IPS-18a (cell line): Measurements from ENCODE around the gene PRRX2.

Experiments used
- H3K27ac ChIP-seq: one replicate; pipeline ENCODE4 v1.5.1; 2013; ENCODE audit warnings: low read length
- H3K27me3 ChIP-seq: one replicate; pipeline ENCODE4 v1.6.1; 2013; ENCODE audit warnings: mild to moderate bottlenecking, low read length; ENCODE audit not compliant: control insufficient read depth, insufficient read depth
- H3K36me3 ChIP-seq: one replicate; pipeline ENCODE4 v1.6.1; 2013; ENCODE audit warnings: low read depth, low read length; ENCODE audit not compliant: control insufficient read depth
- H3K4me1 ChIP-seq: one replicate; pipeline ENCODE4 v1.6.1; 2013; ENCODE audit warnings: low read depth, low read length; ENCODE audit not compliant: control insufficient read depth
- H3K4me3 ChIP-seq: one replicate; pipeline ENCODE4 v1.5.1; 2013; ENCODE audit warnings: low read length
- H3K9ac ChIP-seq: one replicate; pipeline ENCODE4 v1.6.1; 2013; ENCODE audit warnings: mild to moderate bottlenecking, low read length, moderate library complexity
- H3K9me3 ChIP-seq: one replicate; pipeline ENCODE4 v1.6.1; 2013; ENCODE audit warnings: low read depth, low read length; ENCODE audit not compliant: control insufficient read depth

Gene PRRX2

DNA sequence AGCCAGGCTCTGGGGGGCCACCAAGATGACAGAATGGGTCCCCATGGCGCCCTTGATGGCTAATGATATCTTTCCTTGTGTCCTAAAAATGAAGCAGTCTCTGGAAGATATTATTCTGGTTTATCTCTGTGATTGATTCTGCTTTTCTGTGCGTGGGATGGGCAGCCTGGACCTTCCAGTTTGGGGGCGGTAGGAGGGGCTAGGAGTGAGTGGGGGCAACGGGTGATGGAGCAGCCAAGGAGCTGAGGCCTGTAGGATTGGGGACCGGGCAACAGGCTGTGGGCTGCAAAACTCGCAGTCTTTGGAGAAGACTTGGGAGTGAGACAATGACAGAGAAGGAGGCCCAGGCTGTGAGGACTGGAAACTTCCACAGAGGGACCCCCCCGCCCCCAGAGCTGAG lies 8.8 kb downstream of the PRRX2 start:
- no peaks in the 10 kb centered on the region for H3K27me3 ChIP-seq
- H3K9ac ChIP-seq = no peak overlapping the region
- peaks cover 8% of the 10 kb centered on the region for H3K4me1 ChIP-seq
- no peak overlapping the region for H3K4me3 ChIP-seq
- no peaks in the 10 kb centered on the region for H3K9me3 ChIP-seq
- no peaks in the 10 kb centered on the region for H3K36me3 ChIP-seq
- no peak overlapping the region for H3K27ac ChIP-seq

DNA sequence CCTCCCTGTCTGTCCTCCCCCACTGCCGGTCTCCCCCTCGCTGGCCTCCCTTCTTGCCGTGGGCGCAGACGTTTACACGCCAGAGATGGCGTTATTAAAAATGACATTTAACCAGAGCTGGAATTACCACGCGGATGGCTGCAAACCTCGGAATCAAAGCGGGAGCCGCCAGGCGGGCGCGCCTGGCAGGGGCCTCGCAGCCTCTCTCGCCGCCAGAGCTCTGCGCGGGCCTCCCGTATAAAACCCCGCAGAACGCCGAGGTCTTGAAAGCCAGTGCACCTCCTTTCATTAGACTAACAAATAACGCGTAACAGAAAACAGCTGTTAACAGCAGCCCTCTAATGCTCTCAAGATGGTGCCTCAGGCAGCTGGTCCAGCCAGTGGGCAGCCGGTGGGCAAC lies 10.2 kb downstream of the PRRX2 start:
- Histone ChIP-seq H3K4me3 (no peak overlapping the region), H3K4me1 (peaks cover 8% of the 10 kb centered on the region), H3K27ac (no peak overlapping the region), H3K9me3 (no peaks in the 10 kb centered on the region), H3K36me3 (no peaks in the 10 kb centered on the region), H3K27me3 (no peaks in the 10 kb centered on the region), H3K9ac (no peak overlapping the region)

DNA sequence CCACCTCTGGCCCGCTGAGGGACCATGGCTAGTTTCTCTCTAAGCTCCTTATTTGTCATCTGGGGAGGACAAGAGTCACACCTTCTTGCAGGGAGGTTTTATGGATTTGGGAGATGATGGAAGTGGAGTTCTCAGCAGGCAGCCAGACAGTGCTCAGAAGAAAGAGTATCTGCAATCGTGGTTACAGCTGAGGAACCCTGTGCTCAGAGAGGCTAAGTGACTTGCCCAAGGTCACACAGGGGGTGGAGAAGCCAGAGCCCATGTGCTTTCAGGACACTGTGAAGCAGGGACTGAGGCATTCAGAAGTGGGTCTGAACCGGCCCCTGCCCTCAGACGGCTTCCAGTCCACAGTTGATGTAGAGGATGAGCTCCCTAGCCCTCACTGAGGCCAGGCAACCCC lies 10.8 kb downstream of the PRRX2 start:
- Histone ChIP-seq H3K9me3 (no peaks in the 10 kb centered on the region), H3K4me1 (peaks cover 8% of the 10 kb centered on the region), H3K9ac (no peak overlapping the region), H3K36me3 (no peaks in the 10 kb centered on the region), H3K4me3 (no peak overlapping the region), H3K27ac (no peak overlapping the region), H3K27me3 (no peaks in the 10 kb centered on the region)

DNA sequence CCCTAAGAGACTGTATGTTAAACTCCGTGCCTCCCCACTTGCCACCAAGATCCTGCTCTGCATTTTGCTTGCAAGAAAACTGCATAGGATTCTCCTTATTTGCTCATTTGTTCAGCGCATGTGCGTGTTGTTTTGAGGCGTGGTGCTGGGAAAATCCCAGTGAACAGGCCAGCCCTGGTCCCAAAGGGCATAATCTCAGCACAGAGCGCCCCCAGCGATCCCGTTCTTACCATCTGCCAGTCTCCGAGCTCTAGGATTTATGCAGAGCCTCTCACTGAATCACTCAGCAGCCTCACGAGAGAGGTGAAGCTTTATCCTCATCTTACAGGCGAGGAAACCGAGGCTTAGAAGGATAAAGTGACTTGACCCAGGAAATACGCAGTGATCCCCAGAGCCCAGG lies 11.5 kb downstream of the PRRX2 start:
- no peak overlapping the region for H3K9ac ChIP-seq
- no peak overlapping the region for H3K4me3 ChIP-seq
- H3K36me3 ChIP-seq = no peaks in the 10 kb centered on the region
- H3K4me1 ChIP-seq = peaks cover 8% of the 10 kb centered on the region
- no peaks in the 10 kb centered on the region for H3K9me3 ChIP-seq
- no peak overlapping the region for H3K27ac ChIP-seq
- no peaks in the 10 kb centered on the region for H3K27me3 ChIP-seq

DNA sequence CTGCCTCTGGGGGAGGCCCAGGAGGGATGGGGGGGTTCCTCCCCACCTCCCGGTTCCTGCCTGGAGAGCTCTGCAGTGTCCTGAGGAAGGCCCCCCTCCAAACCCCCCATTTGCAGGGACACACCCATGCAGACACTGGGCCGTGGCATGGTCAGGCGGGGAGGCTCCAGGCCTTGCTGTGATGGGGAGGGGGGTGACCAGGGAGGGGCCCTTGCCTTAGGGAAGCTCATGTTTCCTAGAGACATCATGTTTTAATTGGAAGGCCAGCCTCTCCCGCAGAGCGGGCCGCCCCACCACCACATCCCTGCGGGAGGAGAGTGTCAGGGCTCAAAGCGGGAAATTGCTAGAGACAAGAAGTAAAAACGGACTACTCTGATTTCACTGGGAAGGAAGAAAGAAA lies 12.0 kb downstream of the PRRX2 start:
- no peaks in the 10 kb centered on the region for H3K27me3 ChIP-seq
- H3K27ac ChIP-seq = no peak overlapping the region
- peaks cover 8% of the 10 kb centered on the region for H3K4me1 ChIP-seq
- no peak overlapping the region for H3K4me3 ChIP-seq
- no peak overlapping the region for H3K9ac ChIP-seq
- H3K36me3 ChIP-seq = no peaks in the 10 kb centered on the region
- no peaks in the 10 kb centered on the region for H3K9me3 ChIP-seq

DNA sequence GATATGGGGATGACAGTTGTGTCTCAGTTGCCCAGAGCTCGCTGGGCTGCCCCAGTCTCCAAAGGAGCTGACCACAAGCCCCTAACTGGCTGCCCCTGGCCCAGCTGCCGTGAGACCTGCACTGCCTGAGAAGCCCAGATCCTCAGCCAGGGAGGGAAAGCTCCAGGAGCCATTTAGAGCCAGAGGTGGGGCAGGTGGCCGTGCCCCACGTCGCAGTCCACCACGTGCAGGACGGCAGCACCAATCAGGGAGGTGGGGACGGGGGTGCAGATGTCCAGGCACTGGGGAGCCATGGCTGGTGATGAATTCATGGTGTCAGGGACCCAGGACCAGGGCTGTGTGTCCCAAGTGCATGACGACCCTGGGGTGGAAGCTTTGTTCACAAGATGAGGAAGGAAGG lies 13.4 kb downstream of the PRRX2 start:
- Histone ChIP-seq H3K27me3 (no peaks in the 10 kb centered on the region), H3K27ac (no peak overlapping the region), H3K9ac (no peak overlapping the region), H3K4me3 (no peak overlapping the region), H3K4me1 (peaks cover 8% of the 10 kb centered on the region), H3K36me3 (no peaks in the 10 kb centered on the region), H3K9me3 (no peaks in the 10 kb centered on the region)

DNA sequence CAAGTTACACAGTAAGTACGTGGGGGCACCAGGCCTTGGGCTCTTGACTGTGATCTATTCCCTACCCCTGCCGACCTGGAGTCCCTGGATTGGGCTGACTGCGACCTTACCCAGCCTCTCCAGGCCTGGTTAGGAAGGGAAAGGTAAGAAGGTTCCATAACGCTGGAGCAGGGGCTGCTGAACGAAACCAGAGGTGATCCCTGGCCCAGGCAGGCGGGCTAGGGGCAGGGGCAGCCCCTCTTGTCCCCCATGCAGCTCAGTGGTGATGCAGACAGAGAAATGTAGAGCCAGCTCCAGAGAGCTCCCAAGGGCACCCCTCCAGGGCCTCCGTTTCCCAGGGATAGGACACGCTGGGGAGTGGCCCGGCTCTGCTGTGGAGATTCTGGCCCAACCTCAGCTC lies 14.1 kb downstream of the PRRX2 start:
- no peak overlapping the region for H3K4me3 ChIP-seq
- no peak overlapping the region for H3K27ac ChIP-seq
- H3K4me1 ChIP-seq = peaks cover 8% of the 10 kb centered on the region
- no peaks in the 10 kb centered on the region for H3K27me3 ChIP-seq
- H3K9ac ChIP-seq = no peak overlapping the region
- H3K9me3 ChIP-seq = no peaks in the 10 kb centered on the region
- no peaks in the 10 kb centered on the region for H3K36me3 ChIP-seq

DNA sequence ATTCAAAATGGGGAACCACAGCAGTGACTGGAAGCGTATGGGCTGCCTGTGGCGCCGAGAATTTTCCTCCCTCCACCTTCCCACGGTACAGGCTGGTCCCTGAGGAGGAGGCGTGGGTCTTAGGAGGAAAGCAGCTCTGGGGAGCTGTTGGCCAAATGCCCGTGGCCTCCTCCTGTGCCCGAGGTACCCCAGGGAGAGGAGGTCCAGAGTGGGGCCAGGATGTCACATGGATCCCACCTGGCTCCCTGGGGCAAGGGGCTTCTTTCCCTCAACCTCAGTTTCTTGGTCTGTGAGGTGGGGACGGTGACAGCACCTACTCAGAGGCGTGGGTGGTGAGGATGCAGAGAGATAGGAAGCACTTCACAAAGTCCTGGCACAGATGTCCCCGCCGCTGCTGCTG lies 16.5 kb downstream of the PRRX2 start:
- H3K27me3 ChIP-seq = no peaks in the 10 kb centered on the region
- H3K4me3 ChIP-seq = no peak overlapping the region
- no peaks in the 10 kb centered on the region for H3K36me3 ChIP-seq
- H3K27ac ChIP-seq = no peak overlapping the region
- no peak overlapping the region for H3K9ac ChIP-seq
- peaks cover 6% of the 10 kb centered on the region for H3K4me1 ChIP-seq
- H3K9me3 ChIP-seq = no peaks in the 10 kb centered on the region

DNA sequence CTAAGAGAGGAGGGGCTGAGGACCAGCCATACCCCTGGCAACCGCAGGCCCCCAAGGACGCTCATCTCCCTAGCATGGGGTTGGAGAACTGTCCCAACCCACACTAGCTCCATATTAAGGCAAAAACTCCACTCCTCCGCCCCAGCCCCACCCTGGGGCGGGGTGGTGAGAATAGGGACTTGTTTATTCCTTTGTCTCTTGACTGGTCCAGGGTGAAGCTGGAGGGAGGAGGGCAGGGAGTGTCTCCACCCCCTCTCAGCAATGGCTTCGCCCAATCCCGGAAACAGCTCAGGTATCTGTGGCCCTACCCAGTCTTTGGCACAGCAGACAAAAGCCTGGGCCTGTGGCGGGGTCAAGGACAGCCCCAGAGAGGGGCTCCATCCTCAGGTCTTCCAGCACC lies 16.9 kb downstream of the PRRX2 start:
- H3K27me3 ChIP-seq = no peaks in the 10 kb centered on the region
- H3K9me3 ChIP-seq = no peaks in the 10 kb centered on the region
- H3K36me3 ChIP-seq = no peaks in the 10 kb centered on the region

DNA sequence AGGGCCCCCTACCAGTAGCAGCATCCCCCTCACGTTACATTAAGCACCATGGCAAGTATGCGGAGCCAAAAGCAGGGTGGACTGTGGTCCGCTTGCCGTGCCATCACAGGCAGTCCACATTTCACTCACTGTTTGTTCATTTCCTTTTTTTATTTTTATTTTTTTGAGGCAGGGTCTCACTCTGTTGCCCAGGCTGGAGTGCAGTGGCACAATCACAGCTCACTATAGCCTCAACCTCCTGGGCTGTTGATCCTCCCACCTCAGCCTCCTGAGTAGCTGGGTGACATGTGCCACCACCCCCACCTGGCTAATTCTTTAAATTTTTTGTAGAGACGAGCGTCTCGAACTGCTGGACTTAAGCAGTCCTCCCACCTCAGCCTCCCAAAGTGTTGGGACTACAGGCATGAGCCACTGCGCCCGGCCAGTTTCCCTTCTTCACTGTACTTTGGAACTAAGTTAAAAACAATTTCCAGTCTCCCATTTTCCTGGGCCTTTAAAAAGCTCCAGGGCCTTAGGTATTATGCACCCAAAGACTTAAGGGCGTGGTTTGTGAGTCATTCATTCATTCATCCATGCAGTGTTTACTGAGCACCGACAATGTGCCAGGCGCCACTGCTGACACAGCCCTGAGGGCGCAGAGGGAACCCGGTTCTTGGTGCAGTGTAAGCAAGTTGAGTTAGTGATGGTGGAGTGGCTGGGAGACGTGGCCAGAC lies 19.9 kb downstream of the PRRX2 start:
- H3K36me3 ChIP-seq = no peaks in the 10 kb centered on the region
- no peak overlapping the region for H3K27ac ChIP-seq

More for the DNA sequence above, 16.9 kb downstream of the PRRX2 start:
- no peak overlapping the region for H3K4me3 ChIP-seq
- no peak overlapping the region for H3K27ac ChIP-seq
- peaks cover 2% of the 10 kb centered on the region for H3K4me1 ChIP-seq
- no peak overlapping the region for H3K9ac ChIP-seq

DNA sequence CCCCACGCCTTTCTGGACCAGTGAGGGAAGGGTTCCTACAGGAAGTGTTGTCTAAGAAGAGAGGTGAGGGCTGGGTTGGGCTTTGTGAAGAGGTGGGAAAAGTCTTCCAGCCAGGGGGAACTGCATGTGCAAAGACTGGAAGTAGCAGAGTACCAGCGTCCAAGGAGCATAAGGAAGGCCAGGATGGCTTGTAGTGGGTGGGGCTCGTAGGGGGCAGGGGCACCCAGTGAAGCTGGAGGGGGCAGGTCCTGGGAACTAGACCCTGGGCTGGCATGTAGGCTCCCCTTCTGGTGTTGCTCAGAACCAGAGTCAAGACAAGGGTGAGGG lies 20.4 kb downstream of the PRRX2 start:
- H3K36me3 ChIP-seq = no peaks in the 10 kb centered on the region
- H3K27ac ChIP-seq = no peak overlapping the region
- no peak overlapping the region for H3K4me3 ChIP-seq
- no peaks in the 10 kb centered on the region for H3K27me3 ChIP-seq
- H3K9me3 ChIP-seq = no peaks in the 10 kb centered on the region
- no peak overlapping the region for H3K9ac ChIP-seq
- H3K4me1 ChIP-seq = no peaks in the 10 kb centered on the region

More for the DNA sequence above, 19.9 kb downstream of the PRRX2 start:
- H3K9ac ChIP-seq = no peak overlapping the region
- H3K9me3 ChIP-seq = no peaks in the 10 kb centered on the region
- H3K4me3 ChIP-seq = no peak overlapping the region
- no peaks in the 10 kb centered on the region for H3K27me3 ChIP-seq
- H3K4me1 ChIP-seq = no peaks in the 10 kb centered on the region

DNA sequence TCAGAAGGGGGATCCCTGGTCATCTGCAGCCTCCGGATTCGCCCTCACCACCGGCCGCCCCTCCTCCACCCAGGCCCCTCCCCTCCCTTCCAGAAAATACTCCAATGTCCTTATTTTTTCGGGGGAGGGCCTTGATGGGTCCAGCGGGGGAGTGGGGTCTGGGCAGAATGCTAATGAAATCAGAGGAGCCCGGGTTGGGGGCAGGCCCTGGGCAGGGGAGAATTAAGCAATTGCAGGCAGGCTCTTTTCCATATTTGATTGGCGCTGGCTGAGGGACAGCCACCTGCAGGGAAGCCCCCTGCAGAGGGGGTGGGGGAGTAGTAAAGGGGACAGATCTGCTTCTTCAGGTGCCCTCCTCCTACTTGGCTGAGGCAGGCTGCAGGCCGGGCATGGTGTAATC lies 21.3 kb downstream of the PRRX2 start:
- no peaks in the 10 kb centered on the region for H3K9me3 ChIP-seq

More for the DNA sequence above, 21.3 kb downstream of the PRRX2 start:
- no peak overlapping the region for H3K4me3 ChIP-seq
- no peak overlapping the region for H3K27ac ChIP-seq
- no peaks in the 10 kb centered on the region for H3K4me1 ChIP-seq
- H3K9ac ChIP-seq = no peak overlapping the region
- H3K36me3 ChIP-seq = no peaks in the 10 kb centered on the region
- no peaks in the 10 kb centered on the region for H3K27me3 ChIP-seq
